Esophagus muscularis mucosa (tissue), 4 donors: ENCODE data around the gene SLC1A1. TPM values are rescaled to one million over a fixed set of nuclear protein-coding genes. Genes with fewer than 3 reads are reported as not detected.
A peak's percentile ranks its signal among the peaks of the same experiment; 100 is the strongest.

ENCODE experiments used
- DNase-seq: peaks from one replicate; pipeline ENCODE4 v3.0.0-alpha.2; 2017; ENCODE audit errors: extremely low spot score
- H3K27ac ChIP-seq, 4 donors: fragments of 200-600 bp; sonication (generic); replicated peaks in 1 of 4; 1 replicate in 3 of 4; 2 replicates in 1 of 4; pipeline ENCODE4 v1.5.1; 2016 to 2019; ENCODE audit warnings: mild to moderate bottlenecking in 1 of 4
- H3K27me3 ChIP-seq, 4 donors: fragments of 200-600 bp; sonication (generic); one replicate each; pipeline versions ENCODE4 v1.5.1 to v1.6.0; 2016 to 2019
- H3K36me3 ChIP-seq, 4 donors: fragments of 200-600 bp; sonication (generic); one replicate each; pipeline ENCODE4 v1.5.1; 2016 to 2019
- H3K4me1 ChIP-seq, 4 donors: fragments of 200-600 bp; sonication (generic); one replicate each; pipeline ENCODE4 v1.5.1; 2016 to 2019
- H3K4me3 ChIP-seq, 4 donors: fragments of 200-600 bp; sonication (generic); 1 replicate in 2 of 4; 2 replicates in 2 of 4; pipeline ENCODE4 v1.5.1; 2016 to 2019; ENCODE audit warnings: mild to moderate bottlenecking in 4 of 4, moderate library complexity in 1 of 4
- H3K9me3 ChIP-seq, 4 donors: fragments of 200-600 bp; sonication (generic); 1 replicate in 3 of 4; 2 replicates in 1 of 4; pipeline ENCODE4 v1.5.1; 2016 to 2019
- CTCF ChIP-seq, 3 experiments: fragments of 200-600 bp in 2 of 3; fragments of 450-650 bp in 1 of 3; sonication (generic) in 2 of 3; IDR thresholded peaks; one replicate each; pipeline ENCODE4 v1.5.1; 2017 to 2019; ENCODE audit warnings: antibody characterized with exemption in 3 of 3, mild to moderate bottlenecking in 2 of 3, moderate library complexity in 1 of 3
- EP300 ChIP-seq: sonication (generic); formaldehyde crosslinking; IDR thresholded peaks from one replicate; pipeline ENCODE4 v1.6.1; 2017; ENCODE audit warnings: antibody characterized with exemption
- POLR2A ChIP-seq: fragments of 450-650 bp; IDR thresholded peaks from one replicate; pipeline ENCODE4 v1.6.1; 2017; ENCODE audit warnings: antibody characterized with exemption, moderate library complexity, mild to moderate bottlenecking, low read depth
- POLR2AphosphoS5 ChIP-seq, 2 donors: sonication (generic); formaldehyde crosslinking; IDR thresholded peaks; one replicate each; pipeline ENCODE4 v1.6.1; 2017; ENCODE audit warnings: antibody characterized with exemption in 2 of 2
- WGBS: methylation state at CpG from one replicate; pipeline ENCODE4 v1.1.5; 2018; 5-methylcytosine and 5-hydroxymethylcytosine counted together
- intact Hi-C: fragments of 100-400 bp; cut with DNase I; formaldehyde crosslinking; loops from one replicate; pipeline ENCODE4 v1.15.1; 2023
- total RNA-seq, 4 donors: library from RNA; depleted of rRNA; stranded (reverse); fragments of >200 nt; gene quantifications; one replicate each; pipeline versions ENCODE4 v1.1.0 to v1.2.1, GENCODE V29; 2016

Gene SLC1A1
- total RNA-seq, 4 donors from 2014 or later: 2.0 to 3.5 (median 2.1) TPM

GRCh38 chr9:4584636-4585035, 94.4 kb downstream of the SLC1A1 start:
- DNase-seq: no peak
- Histone ChIP-seq H3K36me3 (peaks cover 0 to 23% (median 5%) of the 10 kb centered on the region in 4 donors), H3K9me3 (no peaks in the 10 kb centered on the region), H3K27me3 (no peaks in the 10 kb centered on the region), H3K4me1 (peaks cover 0 to 23% (median 19%) of the 10 kb centered on the region in 4 donors), H3K27ac (no peak overlapping the region), H3K4me3 (no peak overlapping the region)
- intact Hi-C loops: no loop called here
- WGBS: 100% methylated on average over 1 of the region's 1 CpG
- TF ChIP-seq EP300: no peak
- no peak for TF ChIP-seq POLR2AphosphoS5 (IDR thresholded peaks at IDR 0.05)

GRCh38 chr9:4585135-4585534, 94.9 kb downstream of the SLC1A1 start:
- peaks cover 0 to 25% (median 21%) of the 10 kb centered on the region in 4 donors for H3K4me1 ChIP-seq
- no peak overlapping the region for H3K27ac ChIP-seq
- 95% methylated on average over 5 of the region's 5 CpGs for WGBS
- H3K9me3 ChIP-seq: no peaks in the 10 kb centered on the region
- intact Hi-C loops: no loop called here
- no peak overlapping the region for H3K4me3 ChIP-seq
- no peak for DNase-seq
- no peak for TF ChIP-seq POLR2AphosphoS5 (IDR thresholded peaks at IDR 0.05)
- TF ChIP-seq POLR2A: no peak
- no peak for TF ChIP-seq CTCF (IDR thresholded peaks at IDR 0.05)
- TF ChIP-seq EP300: no peak
- peaks cover 0 to 23% (median 5%) of the 10 kb centered on the region in 4 donors for H3K36me3 ChIP-seq
- no peaks in the 10 kb centered on the region for H3K27me3 ChIP-seq

- no peak for TF ChIP-seq EP300
- no peak for TF ChIP-seq POLR2AphosphoS5 (IDR thresholded peaks at IDR 0.05)
- TF ChIP-seq POLR2A: no peak
- no peak for TF ChIP-seq CTCF (IDR thresholded peaks at IDR 0.05)
- H3K36me3 ChIP-seq: peaks cover 0 to 9% (median 5%) of the 10 kb centered on the region in 4 donors
- H3K27me3 ChIP-seq: no peaks in the 10 kb centered on the region
- WGBS: 69% methylated on average over 2 of the region's 2 CpGs
- H3K27ac ChIP-seq: no peak overlapping the region
- intact Hi-C loops: no loop called here
- DNase-seq: no peak
- H3K4me1 ChIP-seq: peaks cover 15 to 34% (median 30%) of the 10 kb centered on the region in 4 donors
- H3K9me3 ChIP-seq: no peaks in the 10 kb centered on the region
- H3K4me3 ChIP-seq: no peak overlapping the region
These were observed 98.5 kb downstream of the SLC1A1 start for GRCh38 chr9:4588721-4589120.

- H3K9me3 ChIP-seq: no peaks in the 10 kb centered on the region
- peak overlapping the region in 2 of 4 donors; percentile 5 to 53 for H3K27ac ChIP-seq
- intact Hi-C loops: loop anchor here (10.0 kb wide), 1 partner anchor 106 kb away; no protein-coding TSS in a partner anchor
- no peaks in the 10 kb centered on the region for H3K27me3 ChIP-seq
- peaks cover 15 to 36% (median 31%) of the 10 kb centered on the region in 4 donors for H3K4me1 ChIP-seq
- H3K4me3 ChIP-seq: no peak overlapping the region
- no peak for TF ChIP-seq POLR2AphosphoS5 (IDR thresholded peaks at IDR 0.05)
- no peak for TF ChIP-seq CTCF (IDR thresholded peaks at IDR 0.05)
- TF ChIP-seq POLR2A: no peak
- TF ChIP-seq EP300: no peak
- peaks cover 0 to under 1% (median 0%) of the 10 kb centered on the region in 4 donors for H3K36me3 ChIP-seq
- no peak for DNase-seq
- WGBS: 43% methylated on average over 8 of the region's 8 CpGs
These were observed 100.3 kb downstream of the SLC1A1 start for GRCh38 chr9:4590430-4591122.

GRCh38 chr9:4591123-4591500, 100.8 kb downstream of the SLC1A1 start:
- Histone ChIP-seq H3K9me3 (no peaks in the 10 kb centered on the region), H3K4me1 (peaks cover 20 to 42% (median 36%) of the 10 kb centered on the region in 4 donors), H3K27ac (peak overlapping the region in 2 of 4 donors; percentile 5 to 53), H3K27me3 (no peaks in the 10 kb centered on the region), H3K4me3 (no peak overlapping the region), H3K36me3 (no peaks in the 10 kb centered on the region)
- DNase-seq: no peak
- 25% methylated on average over 4 of the region's 4 CpGs for WGBS
- TF ChIP-seq POLR2AphosphoS5 (IDR thresholded peaks at IDR 0.05) (no peak), CTCF (IDR thresholded peaks at IDR 0.05) (no peak), POLR2A (no peak), EP300 (no peak)
- intact Hi-C loops: loop anchor here (10.0 kb wide), 1 partner anchor 106 kb away; no protein-coding TSS in a partner anchor
